GM12874 (cell line): ENCODE data around the gene GANAB.
A peak's percentile ranks its signal among the peaks of the same experiment; 100 is the strongest.

Experiments
- CTCF ChIP-seq: IDR thresholded peaks from 2 replicates; pipeline ENCODE4 v1.5.1; 2011; ENCODE audit warnings: low read depth, mild to moderate bottlenecking, control low read depth, low read length, moderate library complexity; ENCODE audit not compliant: insufficient read depth

Gene GANAB

GRCh38 chr11:62612366-62613290, 33.8 kb downstream of the GANAB start, which contains the start of the genes EML3 and ROM1:
Gene EML3, minus strand, starts transcription at chr11:62612775. Its CDS starts 318 bp downstream, at chr11:62612457.
Gene ROM1, plus strand, starts transcription at chr11:62613257. Its CDS starts 25 bp downstream, at chr11:62613282.
- TF ChIP-seq CTCF = peak; percentile 99

GRCh38 chr11:62611705-62612365, 34.6 kb downstream of the GANAB start:
- no peak for TF ChIP-seq CTCF

- TF ChIP-seq CTCF = no peak
Observed at GRCh38 chr11:62610814-62611704, 35.4 kb downstream of the GANAB start.

GRCh38 chr11:62610403-62610802, 36.0 kb downstream of the GANAB start:
- no peak for TF ChIP-seq CTCF

GRCh38 chr11:62608776-62609175, 37.6 kb downstream of the GANAB start:
- TF ChIP-seq CTCF = no peak

GRCh38 chr11:62607714-62608113, 38.7 kb downstream of the GANAB start:
- no peak for TF ChIP-seq CTCF
